Natural killer cell treated with Interleukin-12 subunit alpha and Interleukin-12 subunit beta and Interleukin-15 and Interleukin-18, amount 100 ng/mL, for 72 hours (primary cell): ENCODE measurements around the gene MPDU1. TPM values are rescaled to one million over a fixed set of nuclear protein-coding genes. Genes with fewer than 3 reads are reported as not detected.

Experiments
- ATAC-seq, 2 donors: fragments of 150-1000 bp; cut with Tn5 transposase in 1 of 2; sonication (Bioruptor Pico), chemical (Tn5 transposase) in 1 of 2; 2 replicates each; pipeline ENCODE4 v1.10.0; 2021
- DNase-seq: peaks from one replicate; pipeline ENCODE4 v3.0.0; 2022; ENCODE audit warnings: low spot score
- H3K27ac Mint-ChIP-seq, 2 donors: 1 replicate in 1 of 2; 2 replicates in 1 of 2; pipeline ENCODE4 v1.8.0; 2022; ENCODE audit warnings: mixed read lengths in 2 of 2, mild to moderate bottlenecking in 1 of 2, moderate library complexity in 1 of 2
- H3K27me3 Mint-ChIP-seq, 2 donors: 1 replicate in 1 of 2; 2 replicates in 1 of 2; pipeline ENCODE4 v1.8.0; 2022; ENCODE audit warnings: mixed read lengths in 2 of 2
- H3K36me3 Mint-ChIP-seq: one replicate; pipeline ENCODE4 v1.8.0; 2022; ENCODE audit warnings: mixed read lengths
- H3K4me1 Mint-ChIP-seq, 2 donors: 1 replicate in 1 of 2; 2 replicates in 1 of 2; pipeline ENCODE4 v1.8.0; 2022; ENCODE audit warnings: low read depth in 2 of 2, mixed read lengths in 2 of 2, mild to moderate bottlenecking in 1 of 2
- H3K4me3 Mint-ChIP-seq: one replicate; pipeline ENCODE4 v1.8.0; 2022; ENCODE audit warnings: mixed read lengths
- H3K9me3 Mint-ChIP-seq: 2 replicates; pipeline ENCODE4 v1.8.0; 2022; ENCODE audit warnings: mixed read lengths
- total RNA-seq, 2 donors: library from RNA; stranded (reverse); gene quantifications; one replicate each; pipeline ENCODE4 v1.2.3, GENCODE V29; 2022

The MPDU1 gene
- total RNA-seq, 2 donors from 2014 or later: 82.7 to 95.5 TPM

DNA sequence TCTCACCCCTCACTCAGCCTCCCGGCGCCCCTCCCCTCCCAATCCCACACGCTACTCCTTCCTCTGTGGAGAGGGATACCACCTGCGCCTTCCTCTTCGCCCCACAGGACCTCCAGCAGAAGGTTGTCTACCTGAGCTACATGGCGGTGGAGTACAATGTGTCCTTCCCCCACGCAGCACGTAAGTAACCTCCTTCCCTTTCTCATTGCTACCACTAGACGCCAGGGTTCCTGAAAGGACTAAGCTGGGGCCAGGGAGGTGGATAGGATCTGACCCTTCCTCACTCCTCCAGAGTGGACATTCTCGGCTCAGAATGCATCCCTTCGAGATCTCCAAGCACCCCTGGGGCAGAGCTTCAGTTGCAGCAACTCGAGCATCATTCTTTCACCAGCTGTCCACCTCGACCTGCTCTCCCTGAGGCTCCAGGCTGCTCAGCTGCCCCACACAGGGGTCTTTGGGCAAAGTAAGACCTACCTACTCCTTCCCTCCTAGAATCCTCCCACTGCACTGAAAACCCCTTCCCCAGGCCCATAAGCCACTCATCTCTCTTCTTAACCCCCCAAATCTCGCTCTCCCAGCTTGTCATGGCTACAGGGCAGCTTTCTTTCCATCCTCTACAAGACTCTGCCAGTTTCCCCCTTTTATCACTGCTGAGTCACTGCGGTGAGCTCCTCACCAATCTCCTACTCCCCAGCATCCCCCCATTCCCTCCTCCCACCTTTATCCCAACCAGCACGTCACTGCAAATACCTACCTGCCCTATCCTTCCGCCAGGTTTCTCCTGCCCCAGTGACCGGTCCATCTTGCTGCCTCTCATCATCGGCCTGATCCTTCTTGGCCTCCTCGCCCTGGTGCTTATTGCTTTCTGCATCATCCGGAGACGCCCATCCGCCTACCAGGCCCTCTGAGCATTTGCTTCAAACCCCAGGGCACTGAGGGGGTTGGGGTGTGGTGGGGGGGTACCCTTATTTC lies 2.8 kb upstream of the MPDU1 start:
- DNase-seq (no peak), ATAC-seq (no peak)
- Mint-ChIP-seq H3K27ac (peak overlapping the region; percentile 96 to 99), H3K4me3 (peak overlapping the region; percentile 79), H3K9me3 (no peaks in the 10 kb centered on the region), H3K4me1 (peaks cover 69 to 84% of the 10 kb centered on the region in 2 donors), H3K36me3 (peaks cover 25% of the 10 kb centered on the region), H3K27me3 (no peaks in the 10 kb centered on the region)

DNA sequence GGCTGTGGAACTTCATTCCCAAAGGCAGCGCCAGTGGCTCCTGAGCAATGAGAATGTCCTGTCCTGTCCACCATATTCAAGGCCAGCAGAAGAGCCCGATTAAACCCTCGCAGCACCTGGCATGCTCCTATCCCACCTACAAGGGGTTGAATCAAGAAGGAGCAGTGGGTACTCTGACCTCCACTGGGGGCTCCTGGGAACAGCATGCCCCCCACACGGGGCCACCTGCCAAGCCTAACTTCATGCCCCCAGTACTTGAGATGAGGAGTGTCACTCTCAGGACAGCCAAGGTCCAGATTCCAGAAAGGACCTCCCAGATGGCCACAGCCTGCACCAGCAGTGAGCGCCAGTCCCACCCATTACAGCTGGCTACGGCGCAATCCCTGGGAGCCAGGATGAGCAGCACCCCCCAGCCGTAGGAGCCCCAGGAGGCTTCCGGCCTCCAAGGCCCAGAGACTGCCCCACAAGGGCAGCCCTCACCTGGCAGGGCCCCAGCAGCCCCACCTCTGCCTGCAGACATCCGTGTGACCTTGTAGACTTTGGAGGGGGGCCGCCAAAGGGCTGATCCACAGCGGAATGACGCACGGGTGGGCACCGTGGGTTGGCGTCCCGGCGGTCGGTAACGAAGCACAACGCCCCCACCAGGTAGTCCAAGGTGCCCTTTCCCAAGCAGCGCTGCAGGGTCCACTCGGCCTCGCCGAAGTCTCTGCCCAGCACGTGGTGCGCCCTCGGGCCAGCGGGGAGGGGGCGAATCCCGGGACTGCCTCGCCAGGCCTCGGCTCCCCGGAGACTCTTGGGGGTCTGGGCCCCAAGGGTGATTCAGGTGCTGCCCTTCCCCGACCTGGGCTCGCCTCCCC lies 1.0 kb upstream of the MPDU1 start:
- Mint-ChIP-seq H3K4me1 (peaks cover 51 to 69% of the 10 kb centered on the region in 2 donors), H3K36me3 (peaks cover 17% of the 10 kb centered on the region), H3K9me3 (no peaks in the 10 kb centered on the region), H3K4me3 (peak overlapping the region; percentile 68), H3K27ac (peak overlapping the region; percentile 96 to 99), H3K27me3 (no peaks in the 10 kb centered on the region)
- no peak for ATAC-seq
- no peak for DNase-seq

DNA sequence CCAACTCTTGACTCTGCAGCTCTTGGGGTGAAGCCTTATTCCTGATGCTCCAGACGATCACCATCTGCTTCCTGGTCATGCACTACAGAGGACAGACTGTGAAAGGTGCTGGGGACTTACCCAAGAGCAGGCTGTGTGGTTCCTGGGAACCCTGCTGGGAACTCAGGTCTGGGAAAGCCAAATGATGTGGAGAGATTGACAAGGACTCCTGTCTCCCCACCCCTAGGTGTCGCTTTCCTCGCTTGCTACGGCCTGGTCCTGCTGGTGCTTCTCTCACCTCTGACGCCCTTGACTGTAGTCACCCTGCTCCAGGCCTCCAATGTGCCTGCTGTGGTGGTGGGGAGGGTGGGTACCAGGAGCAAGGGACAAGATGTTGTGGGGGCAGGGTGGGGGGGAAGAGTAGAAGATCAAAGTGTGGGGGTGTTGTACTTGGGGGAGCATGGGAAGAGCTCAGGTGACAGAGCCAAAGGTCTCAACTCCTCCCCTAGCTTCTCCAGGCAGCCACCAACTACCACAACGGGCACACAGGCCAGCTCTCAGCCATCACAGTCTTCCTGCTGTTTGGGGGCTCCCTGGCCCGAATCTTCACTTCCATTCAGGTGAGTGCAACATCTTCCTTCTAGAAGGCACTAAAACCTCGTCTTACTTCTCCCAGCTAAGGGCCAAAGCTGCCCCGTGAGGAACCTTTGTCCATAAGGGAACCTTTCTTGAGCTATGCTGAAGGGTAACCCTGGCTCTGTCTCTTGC lies 3.2 kb downstream of the MPDU1 start:
- Mint-ChIP-seq H3K4me3 (no peak overlapping the region), H3K4me1 (peaks cover 19 to 28% of the 10 kb centered on the region in 2 donors), H3K27me3 (no peaks in the 10 kb centered on the region), H3K36me3 (no peaks in the 10 kb centered on the region), H3K27ac (peak overlapping the region in 1 of 2 donors; percentile 60), H3K9me3 (no peaks in the 10 kb centered on the region)
- ATAC-seq (no peak), DNase-seq (no peak)

DNA sequence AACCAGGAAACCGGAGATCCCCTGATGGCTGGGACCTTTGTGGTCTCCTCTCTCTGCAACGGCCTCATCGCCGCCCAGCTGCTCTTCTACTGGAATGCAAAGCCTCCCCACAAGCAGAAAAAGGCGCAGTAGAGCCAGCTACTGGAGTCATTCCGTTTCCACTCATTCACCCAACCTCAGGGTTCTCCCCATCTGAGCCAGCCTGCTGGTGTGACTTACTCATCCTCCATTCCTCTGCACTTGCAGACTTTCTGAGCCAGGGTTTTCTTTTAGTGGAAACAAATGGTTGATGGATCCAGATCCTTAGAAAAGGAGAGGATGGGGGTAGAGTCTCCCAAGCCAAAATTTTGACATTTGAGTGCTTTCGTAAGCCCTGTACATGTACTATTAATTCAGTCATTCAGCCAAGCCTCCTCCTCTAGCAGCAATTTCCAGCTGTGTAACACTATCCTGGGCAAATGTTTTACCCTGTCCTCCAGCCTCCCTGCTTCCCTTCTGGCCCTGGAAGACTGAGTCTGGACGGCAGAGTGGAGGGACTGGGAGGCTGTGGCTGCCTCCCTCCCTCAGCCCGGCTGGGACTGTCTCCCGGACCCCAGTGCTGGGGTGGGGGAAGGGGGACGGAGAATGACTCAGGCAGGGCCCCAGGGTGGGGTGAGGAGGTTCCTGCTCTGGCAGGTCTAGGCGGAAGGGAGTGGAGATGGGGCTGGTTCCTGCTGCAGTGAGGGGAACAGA lies 3.9 kb downstream of the MPDU1 start:
- Mint-ChIP-seq H3K4me1 (peaks cover 15 to 23% of the 10 kb centered on the region in 2 donors), H3K4me3 (no peak overlapping the region), H3K9me3 (no peaks in the 10 kb centered on the region), H3K27me3 (no peaks in the 10 kb centered on the region), H3K36me3 (no peaks in the 10 kb centered on the region), H3K27ac (peak overlapping the region in 1 of 2 donors; percentile 60)
- DNase-seq (no peak), ATAC-seq (no peak)

DNA sequence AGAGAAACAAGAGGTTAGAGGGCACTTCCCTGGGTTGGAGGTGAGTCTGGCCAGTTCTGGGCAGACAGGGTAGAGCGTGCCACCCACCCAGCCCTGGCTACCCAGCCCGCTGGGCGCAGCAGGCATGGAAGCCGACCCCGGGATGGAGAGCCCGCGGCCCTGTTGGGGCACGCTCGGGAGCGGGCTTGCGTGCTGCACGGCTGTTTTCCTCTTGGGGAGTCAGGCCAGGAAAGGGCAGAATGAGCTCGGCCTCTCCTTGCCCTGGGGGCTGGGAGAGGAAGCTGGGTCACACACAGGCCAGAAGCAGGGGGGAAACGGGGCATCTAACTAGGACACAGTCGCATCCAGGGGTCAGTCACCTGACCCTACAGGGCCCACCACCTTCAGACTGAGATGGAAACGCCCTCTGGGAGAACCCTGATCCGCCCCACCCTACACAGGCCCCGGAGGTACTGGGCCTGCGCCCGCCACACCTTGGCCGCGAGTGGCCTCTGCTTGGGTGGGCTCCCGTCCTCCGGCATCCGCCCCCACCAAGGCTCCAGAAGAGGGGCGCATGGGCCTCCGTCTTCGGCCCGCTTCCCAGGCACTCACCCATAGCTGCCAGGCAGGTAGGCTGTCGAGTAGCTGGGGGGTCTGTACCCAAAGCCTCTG lies 5.0 kb downstream of the MPDU1 start:
- H3K27ac Mint-ChIP-seq: peak overlapping the region in 1 of 2 donors; percentile 60
- H3K36me3 Mint-ChIP-seq: no peaks in the 10 kb centered on the region
- no peak for DNase-seq
- H3K27me3 Mint-ChIP-seq: no peaks in the 10 kb centered on the region
- no peaks in the 10 kb centered on the region for H3K9me3 Mint-ChIP-seq
- no peak overlapping the region for H3K4me3 Mint-ChIP-seq
- peak in 1 of 2 donors; percentile 1 for ATAC-seq
- H3K4me1 Mint-ChIP-seq: peaks cover 15 to 18% of the 10 kb centered on the region in 2 donors

DNA sequence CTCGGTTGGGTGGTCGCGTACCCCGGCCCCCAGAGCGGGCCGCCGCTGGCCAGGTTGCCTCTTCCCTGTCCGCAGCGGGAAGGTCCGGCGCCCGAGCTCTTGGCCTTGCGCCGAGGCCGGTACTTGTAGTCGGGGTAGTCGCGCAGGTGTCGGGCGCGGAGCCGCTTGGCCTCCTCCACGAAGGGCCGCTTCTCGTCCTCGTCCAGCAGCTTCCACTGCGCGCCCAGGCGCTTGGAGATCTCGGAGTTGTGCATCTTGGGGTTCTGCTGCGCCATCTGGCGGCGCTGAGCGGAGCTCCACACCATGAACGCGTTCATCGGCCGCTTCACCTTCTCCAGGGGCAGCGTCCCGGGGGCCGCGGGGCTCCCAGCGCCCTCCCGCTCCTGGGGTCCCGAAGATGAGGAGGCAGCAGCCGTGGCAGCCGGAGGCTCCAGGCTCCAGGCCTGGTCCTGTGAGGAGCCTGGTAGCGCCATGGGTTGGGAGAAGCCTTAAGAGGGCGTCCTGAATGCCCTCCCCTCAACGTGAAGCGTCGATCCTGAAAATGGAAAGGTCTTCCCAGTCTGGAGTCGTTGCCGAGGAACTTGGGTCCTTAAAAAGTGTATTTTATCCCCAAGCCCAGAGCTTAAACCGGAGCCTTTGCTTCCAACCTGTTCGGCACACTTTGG lies 5.7 kb downstream of the MPDU1 start:
- ATAC-seq (peak; percentile 71 to 77), DNase-seq (peak; percentile 74)
- Mint-ChIP-seq H3K9me3 (no peaks in the 10 kb centered on the region), H3K4me1 (peaks cover 12 to 13% of the 10 kb centered on the region in 2 donors), H3K27ac (no peak overlapping the region), H3K27me3 (no peaks in the 10 kb centered on the region), H3K4me3 (no peak overlapping the region), H3K36me3 (peaks cover 4% of the 10 kb centered on the region)

GRCh38 chr17:7589891-7590691 lies 6.4 kb downstream of the MPDU1 start, which contains the start of gene SOX15:
SOX15 (minus strand) TSS chr17:7590094; CDS start chr17:7589676, 418 bp downstream.
- no peaks in the 10 kb centered on the region for H3K27me3 Mint-ChIP-seq
- ATAC-seq (no peak), DNase-seq (no peak)
- peaks cover 7% of the 10 kb centered on the region for H3K36me3 Mint-ChIP-seq
- peaks cover 5 to 7% of the 10 kb centered on the region in 2 donors for H3K4me1 Mint-ChIP-seq
- no peaks in the 10 kb centered on the region for H3K9me3 Mint-ChIP-seq
- no peak within 1 kb of the TSS for H3K27ac Mint-ChIP-seq
- no peak within 1 kb of the TSS for H3K4me3 Mint-ChIP-seq

- ATAC-seq (no peak), DNase-seq (no peak)
- peaks cover 12% of the 10 kb centered on the region for H3K36me3 Mint-ChIP-seq
These were observed 7.1 kb downstream of the MPDU1 start for GRCh38 chr17:7590743-7591142.

DNA sequence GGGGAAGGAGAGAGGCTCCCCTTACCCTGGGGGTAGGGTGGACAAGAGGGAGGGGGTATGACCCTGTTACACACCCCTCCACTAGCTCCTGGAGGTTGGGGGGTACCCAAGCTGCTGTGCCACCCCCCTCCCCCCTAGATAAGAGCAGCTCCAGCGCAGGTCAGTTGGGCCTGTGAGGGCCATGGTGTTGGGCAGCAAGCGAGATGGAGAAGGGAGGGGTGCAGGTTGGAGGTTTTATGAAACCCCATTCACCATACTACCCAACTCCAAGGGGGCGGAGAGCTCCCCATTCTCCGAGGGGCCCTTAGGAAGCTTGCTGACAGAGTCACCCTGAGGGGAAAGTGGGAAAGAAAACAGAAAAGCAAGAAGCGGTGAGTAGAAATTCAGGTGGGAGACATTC lies 7.9 kb downstream of the MPDU1 start:
- Mint-ChIP-seq H3K9me3 (no peaks in the 10 kb centered on the region), H3K27ac (no peak overlapping the region), H3K4me3 (no peak overlapping the region), H3K27me3 (no peaks in the 10 kb centered on the region), H3K36me3 (peaks cover 14% of the 10 kb centered on the region), H3K4me1 (peaks cover 0 to 3% of the 10 kb centered on the region in 2 donors)
- DNase-seq (no peak), ATAC-seq (no peak)

More at GRCh38 chr17:7590743-7591142, 7.1 kb downstream of the MPDU1 start:
- Mint-ChIP-seq H3K9me3 (no peaks in the 10 kb centered on the region), H3K4me1 (peaks cover 2 to 4% of the 10 kb centered on the region in 2 donors), H3K27me3 (no peaks in the 10 kb centered on the region), H3K27ac (no peak overlapping the region), H3K4me3 (no peak overlapping the region)

DNA sequence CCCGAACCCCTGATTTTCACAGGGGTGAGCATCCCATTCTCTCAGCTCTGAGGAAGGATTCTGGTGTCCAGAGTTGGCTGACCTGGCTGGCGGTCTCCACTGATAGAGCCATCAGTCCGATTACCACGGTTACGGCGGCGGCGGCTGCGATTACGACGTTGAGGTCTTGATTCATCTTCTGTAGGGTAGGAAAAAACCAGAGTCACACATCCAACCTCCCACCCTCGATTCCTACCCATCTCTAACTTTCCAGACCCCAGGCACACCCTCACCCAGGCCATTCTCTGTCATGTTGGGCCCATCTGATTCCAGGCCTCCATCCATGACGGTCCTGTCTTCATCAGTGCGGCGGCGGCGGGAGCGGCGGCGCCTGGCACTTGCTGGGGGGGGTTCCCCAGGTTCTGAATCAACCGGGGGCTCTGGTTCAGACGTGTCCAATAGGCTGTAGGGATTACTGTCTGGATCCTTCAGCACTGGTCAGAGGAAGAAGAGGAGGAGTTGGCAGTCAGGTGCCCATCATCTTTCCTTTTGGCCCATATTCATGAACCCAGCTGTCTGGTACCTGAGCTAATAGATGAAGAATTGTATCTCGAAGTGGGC lies 8.9 kb downstream of the MPDU1 start:
- H3K9me3 Mint-ChIP-seq: no peaks in the 10 kb centered on the region
- no peaks in the 10 kb centered on the region for H3K4me1 Mint-ChIP-seq
- no peaks in the 10 kb centered on the region for H3K27me3 Mint-ChIP-seq
- ATAC-seq (no peak), DNase-seq (no peak)
- peaks cover 20% of the 10 kb centered on the region for H3K36me3 Mint-ChIP-seq
- no peak overlapping the region for H3K4me3 Mint-ChIP-seq
- H3K27ac Mint-ChIP-seq: no peak overlapping the region

GRCh38 chr17:7593296-7593695 lies 9.6 kb downstream of the MPDU1 start:
- Mint-ChIP-seq H3K36me3 (peaks cover 20% of the 10 kb centered on the region), H3K9me3 (no peaks in the 10 kb centered on the region), H3K4me3 (no peak overlapping the region), H3K27me3 (no peaks in the 10 kb centered on the region), H3K4me1 (no peaks in the 10 kb centered on the region), H3K27ac (no peak overlapping the region)
- no peak for ATAC-seq
- no peak for DNase-seq
